Sigmoid colon (tissue), 4 donors: ENCODE results near the gene MMRN1.

Experiments used
- EP300 ChIP-seq, 4 donors: sonication (generic); formaldehyde crosslinking; IDR thresholded peaks; one replicate each; pipeline ENCODE4 v1.6.1; 2017; ENCODE audit warnings: antibody characterized with exemption in 4 of 4
- POLR2A ChIP-seq, 2 donors: fragments of 450-650 bp; IDR thresholded peaks; one replicate each; pipeline ENCODE4 v1.6.1; 2016; ENCODE audit warnings: antibody characterized with exemption in 2 of 2, mild to moderate bottlenecking in 2 of 2, moderate library complexity in 2 of 2
- POLR2AphosphoS5 ChIP-seq, 4 donors: sonication (generic); formaldehyde crosslinking; IDR thresholded peaks; one replicate each; pipeline ENCODE4 v1.6.1; 2017; ENCODE audit warnings: antibody characterized with exemption in 4 of 4
- TF ChIP-seq, protein P1 (sequence below), 4 experiments: fragments of 450-650 bp in 3 of 4; fragments of 200-600 bp in 1 of 4; IDR thresholded peaks; one replicate each; pipeline ENCODE4 v1.5.1; 2016 to 2019; ENCODE audit warnings: antibody characterized with exemption in 4 of 4, mild to moderate bottlenecking in 3 of 4, moderate library complexity in 2 of 4

DNA sequence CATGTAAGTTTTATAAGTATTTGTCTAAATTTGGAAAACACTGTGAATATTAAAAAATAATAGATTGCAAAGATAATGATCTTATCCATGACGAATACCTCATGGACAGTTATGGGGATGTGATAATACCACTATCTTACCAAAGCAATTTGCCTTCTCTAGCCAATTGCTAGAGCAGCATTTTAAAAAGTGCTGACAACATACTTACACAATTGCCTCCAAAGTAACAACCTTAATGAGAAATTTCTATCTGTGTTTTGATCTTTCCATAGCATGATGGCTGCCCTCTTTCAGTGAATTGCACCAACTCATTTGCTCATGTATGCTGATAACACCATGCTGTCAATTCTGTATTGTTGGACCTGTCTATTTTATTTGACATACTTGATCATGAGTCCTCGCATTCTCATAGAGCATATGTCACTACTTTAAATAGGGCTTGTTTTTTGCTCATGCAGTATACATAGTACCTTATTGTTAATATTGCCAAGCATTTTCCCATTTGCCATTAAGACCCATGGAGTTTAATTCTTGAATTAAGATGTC, 87.2 kb downstream of the MMRN1 start:
- TF ChIP-seq EP300 (IDR thresholded peaks at IDR 0.05) (no peak), POLR2A (IDR thresholded peaks at IDR 0.05) (no peak), POLR2AphosphoS5 (IDR thresholded peaks at IDR 0.05) (no peak)
- TF ChIP-seq, protein P1, sequence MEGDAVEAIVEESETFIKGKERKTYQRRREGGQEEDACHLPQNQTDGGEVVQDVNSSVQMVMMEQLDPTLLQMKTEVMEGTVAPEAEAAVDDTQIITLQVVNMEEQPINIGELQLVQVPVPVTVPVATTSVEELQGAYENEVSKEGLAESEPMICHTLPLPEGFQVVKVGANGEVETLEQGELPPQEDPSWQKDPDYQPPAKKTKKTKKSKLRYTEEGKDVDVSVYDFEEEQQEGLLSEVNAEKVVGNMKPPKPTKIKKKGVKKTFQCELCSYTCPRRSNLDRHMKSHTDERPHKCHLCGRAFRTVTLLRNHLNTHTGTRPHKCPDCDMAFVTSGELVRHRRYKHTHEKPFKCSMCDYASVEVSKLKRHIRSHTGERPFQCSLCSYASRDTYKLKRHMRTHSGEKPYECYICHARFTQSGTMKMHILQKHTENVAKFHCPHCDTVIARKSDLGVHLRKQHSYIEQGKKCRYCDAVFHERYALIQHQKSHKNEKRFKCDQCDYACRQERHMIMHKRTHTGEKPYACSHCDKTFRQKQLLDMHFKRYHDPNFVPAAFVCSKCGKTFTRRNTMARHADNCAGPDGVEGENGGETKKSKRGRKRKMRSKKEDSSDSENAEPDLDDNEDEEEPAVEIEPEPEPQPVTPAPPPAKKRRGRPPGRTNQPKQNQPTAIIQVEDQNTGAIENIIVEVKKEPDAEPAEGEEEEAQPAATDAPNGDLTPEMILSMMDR (IDR thresholded peaks at IDR 0.05), result no peak
